Stomach smooth muscle (tissue), 2 donors: ENCODE data around the gene ARSJ.

Experiments used
- H3K27ac ChIP-seq: one replicate; pipeline ENCODE4 v1.7.0; 2013; ENCODE audit warnings: mild to moderate bottlenecking, low read length, inconsistent platforms
- H3K27me3 ChIP-seq, 2 donors: one replicate each; pipeline ENCODE4 v1.7.0; 2013; ENCODE audit warnings: low read length in 2 of 2; ENCODE audit not compliant: insufficient read depth in 2 of 2, control insufficient read depth in 1 of 2
- H3K36me3 ChIP-seq, 2 donors: one replicate each; pipeline ENCODE4 v1.7.0; 2013; ENCODE audit warnings: low read length in 2 of 2; ENCODE audit not compliant: control insufficient read depth in 2 of 2, insufficient read depth in 2 of 2
- H3K4me1 ChIP-seq: one replicate; pipeline ENCODE4 v1.7.0; 2013; ENCODE audit warnings: low read length; ENCODE audit not compliant: control insufficient read depth, insufficient read depth
- H3K4me3 ChIP-seq, 2 donors: one replicate each; pipeline ENCODE4 v1.7.0; 2013; ENCODE audit warnings: low read length in 2 of 2
- H3K9ac ChIP-seq, 2 donors: one replicate each; pipeline ENCODE4 v1.7.0; 2013; ENCODE audit warnings: low read length in 2 of 2, mild to moderate bottlenecking in 1 of 2
- H3K9me3 ChIP-seq, 2 donors: one replicate each; pipeline ENCODE4 v1.7.0; 2013; ENCODE audit warnings: low read length in 2 of 2; ENCODE audit not compliant: control insufficient read depth in 2 of 2
- donor health status: healthy.
- donor health status: Pancreatic carcinoma.

The ARSJ gene

GRCh38 chr4:113973345-113973744 lies 6.1 kb downstream of the ARSJ start:
- Histone ChIP-seq H3K9me3 (no peaks in the 10 kb centered on the region), H3K36me3 (no peaks in the 10 kb centered on the region), H3K27ac (no peak overlapping the region), H3K4me3 (no peak overlapping the region), H3K9ac (no peak overlapping the region), H3K4me1 (no peaks in the 10 kb centered on the region), H3K27me3 (no peaks in the 10 kb centered on the region)

- Histone ChIP-seq H3K9me3 (no peaks in the 10 kb centered on the region), H3K36me3 (no peaks in the 10 kb centered on the region), H3K9ac (no peak overlapping the region), H3K27ac (no peak overlapping the region), H3K27me3 (no peaks in the 10 kb centered on the region), H3K4me3 (no peak overlapping the region), H3K4me1 (no peaks in the 10 kb centered on the region)
These were observed 6.7 kb downstream of the ARSJ start for GRCh38 chr4:113972781-113973180.

- H3K27ac ChIP-seq = no peak overlapping the region
- H3K9ac ChIP-seq = no peak overlapping the region
- no peaks in the 10 kb centered on the region for H3K4me1 ChIP-seq
- H3K36me3 ChIP-seq = no peaks in the 10 kb centered on the region
- no peak overlapping the region for H3K4me3 ChIP-seq
- no peaks in the 10 kb centered on the region for H3K9me3 ChIP-seq
- H3K27me3 ChIP-seq = no peaks in the 10 kb centered on the region
These were observed 7.6 kb downstream of the ARSJ start for GRCh38 chr4:113971706-113972360.

- H3K4me3 ChIP-seq = no peak overlapping the region
- no peaks in the 10 kb centered on the region for H3K4me1 ChIP-seq
- H3K9me3 ChIP-seq = no peaks in the 10 kb centered on the region
- no peaks in the 10 kb centered on the region for H3K27me3 ChIP-seq
- H3K9ac ChIP-seq = no peak overlapping the region
- no peaks in the 10 kb centered on the region for H3K36me3 ChIP-seq
- no peak overlapping the region for H3K27ac ChIP-seq
These were observed 9.6 kb downstream of the ARSJ start for GRCh38 chr4:113969709-113970334.

- Histone ChIP-seq H3K4me3 (no peak overlapping the region), H3K36me3 (no peaks in the 10 kb centered on the region), H3K27me3 (no peaks in the 10 kb centered on the region), H3K27ac (no peak overlapping the region), H3K9ac (no peak overlapping the region), H3K4me1 (no peaks in the 10 kb centered on the region), H3K9me3 (no peaks in the 10 kb centered on the region)
These were observed 11.0 kb downstream of the ARSJ start for GRCh38 chr4:113968473-113968872.

- H3K27me3 ChIP-seq = no peaks in the 10 kb centered on the region
- H3K4me3 ChIP-seq = no peak overlapping the region
- no peaks in the 10 kb centered on the region for H3K9me3 ChIP-seq
- H3K27ac ChIP-seq = no peak overlapping the region
- H3K9ac ChIP-seq = no peak overlapping the region
- H3K36me3 ChIP-seq = no peaks in the 10 kb centered on the region
- peaks cover 2% of the 10 kb centered on the region for H3K4me1 ChIP-seq
These were observed 11.8 kb downstream of the ARSJ start for GRCh38 chr4:113967687-113968086.

- Histone ChIP-seq H3K27me3 (no peaks in the 10 kb centered on the region), H3K9ac (no peak overlapping the region), H3K27ac (peak overlapping the region; percentile 18), H3K36me3 (no peaks in the 10 kb centered on the region), H3K4me1 (peaks cover 10% of the 10 kb centered on the region), H3K4me3 (no peak overlapping the region), H3K9me3 (no peaks in the 10 kb centered on the region)
These were observed 16.7 kb downstream of the ARSJ start for GRCh38 chr4:113962719-113963265.

- Histone ChIP-seq H3K27me3 (no peaks in the 10 kb centered on the region), H3K36me3 (no peaks in the 10 kb centered on the region), H3K4me1 (peaks cover 10% of the 10 kb centered on the region), H3K9me3 (no peaks in the 10 kb centered on the region), H3K9ac (no peak overlapping the region), H3K27ac (peak overlapping the region; percentile 18), H3K4me3 (no peak overlapping the region)
These were observed 17.5 kb downstream of the ARSJ start for GRCh38 chr4:113962016-113962347.

- Histone ChIP-seq H3K27me3 (no peaks in the 10 kb centered on the region), H3K27ac (peak overlapping the region; percentile 25), H3K4me1 (peaks cover 10% of the 10 kb centered on the region), H3K9me3 (no peaks in the 10 kb centered on the region), H3K4me3 (no peak overlapping the region), H3K9ac (peak overlapping the region in 1 of 2 donors; percentile 14), H3K36me3 (no peaks in the 10 kb centered on the region)
These were observed 18.6 kb downstream of the ARSJ start for GRCh38 chr4:113960684-113961321.

GRCh38 chr4:113959539-113959937 lies 19.9 kb downstream of the ARSJ start:
- Histone ChIP-seq H3K4me1 (peaks cover 10% of the 10 kb centered on the region), H3K9ac (no peak overlapping the region), H3K9me3 (no peaks in the 10 kb centered on the region), H3K4me3 (peak overlapping the region in 1 of 2 donors; percentile 4), H3K27me3 (no peaks in the 10 kb centered on the region), H3K36me3 (no peaks in the 10 kb centered on the region), H3K27ac (peak overlapping the region; percentile 38)
